Fibroblast of the aortic adventitia (primary cell): ENCODE results near the gene CNOT4. TPM values are rescaled to one million over a fixed set of nuclear protein-coding genes. Genes with fewer than 3 reads are reported as not detected.
A peak's percentile ranks its signal among the peaks of the same experiment; 100 is the strongest.

ENCODE experiments used
- DNase-seq: peaks from one replicate; pipeline ENCODE4 v3.0.0-alpha.2; 2010; ENCODE audit warnings: low read depth
- H3K4me3 ChIP-seq: 2 replicates; pipeline ENCODE4 v1.5.1; 2011; ENCODE audit warnings: low read depth, mild to moderate bottlenecking, control low read depth, low read length, moderate library complexity
- total RNA-seq: library from RNA; depleted of rRNA; stranded (reverse); fragments of >200 nt; gene quantifications from 2 replicates; pipeline ENCODE4 v1.2.3, GENCODE V29; 2012; ENCODE audit warnings: low replicate concordance
- TF ChIP-seq, protein P1 (sequence below): IDR thresholded peaks from 2 replicates; pipeline ENCODE4 v1.5.1; 2011; ENCODE audit warnings: mild to moderate bottlenecking, low read length, control low read depth, inconsistent platforms; ENCODE audit not compliant: insufficient read depth

Gene CNOT4
- total RNA-seq, 1 donor = 21.1 TPM

DNA sequence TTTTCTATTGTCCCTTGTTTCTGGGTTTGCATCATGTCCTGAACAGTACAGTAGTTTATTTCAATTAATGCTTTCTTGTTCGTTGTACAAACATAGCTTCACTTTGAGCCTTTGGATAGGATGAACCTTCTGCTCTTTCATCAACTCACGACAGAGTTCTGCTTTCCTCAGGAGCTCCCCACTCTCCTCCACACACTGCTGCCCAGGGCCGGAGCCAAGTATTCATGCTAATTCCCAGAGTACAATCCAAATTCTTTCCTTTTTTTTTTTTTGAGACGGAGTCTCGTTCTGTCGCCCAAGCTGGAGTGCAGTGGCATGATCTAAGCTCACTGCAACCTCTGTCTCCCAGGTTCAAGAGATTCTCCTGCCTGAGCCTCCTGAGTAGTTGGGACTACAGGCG is 40.3 kb upstream of the CNOT4 start:
- DNase-seq = no peak
- H3K4me3 ChIP-seq = no peak overlapping the region
- TF ChIP-seq, protein P1, sequence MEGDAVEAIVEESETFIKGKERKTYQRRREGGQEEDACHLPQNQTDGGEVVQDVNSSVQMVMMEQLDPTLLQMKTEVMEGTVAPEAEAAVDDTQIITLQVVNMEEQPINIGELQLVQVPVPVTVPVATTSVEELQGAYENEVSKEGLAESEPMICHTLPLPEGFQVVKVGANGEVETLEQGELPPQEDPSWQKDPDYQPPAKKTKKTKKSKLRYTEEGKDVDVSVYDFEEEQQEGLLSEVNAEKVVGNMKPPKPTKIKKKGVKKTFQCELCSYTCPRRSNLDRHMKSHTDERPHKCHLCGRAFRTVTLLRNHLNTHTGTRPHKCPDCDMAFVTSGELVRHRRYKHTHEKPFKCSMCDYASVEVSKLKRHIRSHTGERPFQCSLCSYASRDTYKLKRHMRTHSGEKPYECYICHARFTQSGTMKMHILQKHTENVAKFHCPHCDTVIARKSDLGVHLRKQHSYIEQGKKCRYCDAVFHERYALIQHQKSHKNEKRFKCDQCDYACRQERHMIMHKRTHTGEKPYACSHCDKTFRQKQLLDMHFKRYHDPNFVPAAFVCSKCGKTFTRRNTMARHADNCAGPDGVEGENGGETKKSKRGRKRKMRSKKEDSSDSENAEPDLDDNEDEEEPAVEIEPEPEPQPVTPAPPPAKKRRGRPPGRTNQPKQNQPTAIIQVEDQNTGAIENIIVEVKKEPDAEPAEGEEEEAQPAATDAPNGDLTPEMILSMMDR = no peak

DNA sequence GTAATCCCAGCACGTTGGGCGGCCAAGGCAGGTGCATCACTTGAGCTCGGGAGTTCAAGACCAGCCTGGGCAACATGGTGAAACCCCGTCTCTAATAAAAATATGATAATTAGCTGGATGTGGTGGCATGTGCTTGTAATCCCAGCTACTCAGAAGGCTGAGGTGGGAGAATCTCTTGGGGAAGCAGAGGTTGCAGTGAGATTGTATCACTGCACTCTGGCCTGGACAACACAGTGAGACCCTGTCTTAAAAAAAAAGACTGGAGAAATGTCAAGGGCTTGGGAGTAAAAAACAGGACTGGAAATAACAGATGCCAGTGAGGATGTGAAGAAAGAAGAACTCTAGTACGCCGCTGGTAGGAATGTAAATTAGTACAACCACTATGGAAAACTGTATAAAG is 31.1 kb upstream of the CNOT4 start:
- no peak for DNase-seq
- H3K4me3 ChIP-seq = no peak overlapping the region

DNA sequence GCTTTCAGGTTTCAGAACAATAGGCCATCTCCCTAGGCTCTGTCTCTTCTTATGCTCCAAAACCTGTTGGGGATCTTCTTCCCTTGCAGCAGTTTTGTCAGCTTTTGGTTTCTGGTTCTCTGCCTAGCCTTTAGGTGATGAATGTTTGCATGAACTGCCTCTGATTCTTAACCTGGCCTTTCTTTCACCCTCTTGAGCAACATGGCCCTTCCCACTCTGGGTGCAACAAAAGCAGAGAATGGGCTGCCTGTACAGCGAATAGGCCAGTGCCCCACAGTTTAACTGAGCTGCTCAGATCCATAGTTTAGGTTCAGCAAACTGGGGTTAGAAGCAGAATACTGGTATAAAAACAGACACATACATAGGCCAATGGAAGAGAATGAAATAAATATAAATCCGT is 29.7 kb upstream of the CNOT4 start:
- H3K4me3 ChIP-seq = no peak overlapping the region
- DNase-seq = no peak
- TF ChIP-seq, protein P1 = no peak

More for the DNA sequence above, 31.1 kb upstream of the CNOT4 start:
- TF ChIP-seq, protein P1 = no peak

DNA sequence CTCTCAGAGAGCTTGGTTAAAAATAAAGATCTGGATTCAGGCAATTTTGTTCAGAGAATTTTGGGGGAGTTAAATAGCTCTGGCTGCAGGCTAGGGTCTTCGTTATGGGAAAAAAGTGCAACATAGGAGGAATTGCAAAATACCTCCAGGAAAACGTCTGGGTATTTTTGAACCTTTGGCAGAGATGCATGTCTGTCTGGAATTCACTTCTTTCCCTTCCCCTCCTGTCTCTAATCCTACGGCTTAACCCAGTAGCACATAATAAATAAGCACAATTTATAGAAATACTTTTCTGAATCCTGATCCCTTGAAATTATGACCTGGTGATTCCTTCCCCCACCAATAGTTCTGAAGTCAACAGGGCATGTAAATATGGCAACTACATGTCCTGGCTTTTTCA is 28.5 kb upstream of the CNOT4 start:
- TF ChIP-seq, protein P1 = no peak
- no peak for DNase-seq
- no peak overlapping the region for H3K4me3 ChIP-seq

DNA sequence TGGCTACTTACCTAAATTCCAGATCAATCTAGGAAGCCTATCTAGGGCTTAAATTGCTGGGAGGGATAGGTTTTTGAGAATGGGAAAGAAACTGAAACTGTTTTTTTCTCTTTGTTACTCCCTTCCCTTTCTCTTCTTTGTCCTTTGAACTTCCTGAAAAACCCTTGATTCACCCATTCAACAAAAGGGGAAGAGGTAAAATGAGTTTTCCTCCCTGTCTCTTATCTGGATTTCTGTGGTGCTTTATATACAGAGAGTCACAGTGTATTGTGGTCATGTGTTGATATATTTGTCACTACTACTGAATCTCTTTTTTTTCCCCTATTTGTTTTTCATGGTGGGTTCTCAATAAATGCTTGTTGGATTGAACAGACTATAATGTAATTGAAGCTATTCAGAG is 28.0 kb upstream of the CNOT4 start:
- H3K4me3 ChIP-seq = no peak overlapping the region
- TF ChIP-seq, protein P1 = no peak
- DNase-seq = no peak

DNA sequence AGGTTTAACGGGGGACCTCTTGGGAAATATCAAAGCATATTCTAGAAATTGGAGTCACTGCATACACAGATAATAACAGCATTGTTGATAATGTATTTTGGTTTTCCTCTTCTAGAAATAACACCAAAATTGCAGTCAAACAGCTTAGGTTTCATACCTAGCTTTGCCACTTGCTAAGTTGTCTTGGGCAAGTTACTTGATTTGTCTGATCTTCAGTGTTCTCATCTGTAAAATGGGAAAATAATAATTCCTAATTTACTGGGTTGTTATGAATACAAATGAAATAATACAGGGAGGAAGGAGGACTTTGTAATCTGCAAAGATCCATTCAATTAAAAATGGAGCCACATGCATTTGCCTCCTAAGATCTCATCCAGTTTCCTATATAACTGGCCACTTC is 27.6 kb upstream of the CNOT4 start:
- H3K4me3 ChIP-seq = no peak overlapping the region
- TF ChIP-seq, protein P1 = no peak
- DNase-seq = no peak

DNA sequence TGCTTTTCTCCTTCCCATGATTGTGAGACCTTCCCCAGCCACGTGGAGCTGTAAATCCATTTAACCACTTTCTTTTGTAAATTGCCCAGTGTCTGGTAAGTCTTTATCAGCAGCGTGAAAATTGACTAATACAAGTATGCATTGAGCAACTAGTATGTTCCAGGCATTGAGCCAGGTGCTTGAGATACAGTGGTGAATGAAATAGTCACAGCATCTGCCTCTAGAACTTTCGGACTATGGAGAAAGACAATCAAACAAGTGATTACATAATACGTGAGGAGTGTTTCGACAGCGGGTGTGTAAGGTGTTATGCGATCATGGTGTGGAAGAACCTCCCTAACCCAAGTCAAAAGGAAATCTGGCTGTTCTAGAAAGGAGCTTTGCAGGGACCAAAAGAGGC is 26.2 kb upstream of the CNOT4 start:
- no peak overlapping the region for H3K4me3 ChIP-seq
- peak; percentile 81 for DNase-seq
- TF ChIP-seq, protein P1 = no peak
